HL-60/S4 treated with retinoic acid at 250 ng/mL for 4 days and 3 days (cell line): ENCODE measurements around the gene PAX3.

ENCODE experiments used
- in situ Hi-C: fragments of 300-500 bp; cut with MboI; formaldehyde crosslinking; loops from 2 replicates; pipeline ENCODE4 v1.7.0; 2022; ENCODE audit warnings: low sequenced_read_pairs

Gene PAX3

DNA sequence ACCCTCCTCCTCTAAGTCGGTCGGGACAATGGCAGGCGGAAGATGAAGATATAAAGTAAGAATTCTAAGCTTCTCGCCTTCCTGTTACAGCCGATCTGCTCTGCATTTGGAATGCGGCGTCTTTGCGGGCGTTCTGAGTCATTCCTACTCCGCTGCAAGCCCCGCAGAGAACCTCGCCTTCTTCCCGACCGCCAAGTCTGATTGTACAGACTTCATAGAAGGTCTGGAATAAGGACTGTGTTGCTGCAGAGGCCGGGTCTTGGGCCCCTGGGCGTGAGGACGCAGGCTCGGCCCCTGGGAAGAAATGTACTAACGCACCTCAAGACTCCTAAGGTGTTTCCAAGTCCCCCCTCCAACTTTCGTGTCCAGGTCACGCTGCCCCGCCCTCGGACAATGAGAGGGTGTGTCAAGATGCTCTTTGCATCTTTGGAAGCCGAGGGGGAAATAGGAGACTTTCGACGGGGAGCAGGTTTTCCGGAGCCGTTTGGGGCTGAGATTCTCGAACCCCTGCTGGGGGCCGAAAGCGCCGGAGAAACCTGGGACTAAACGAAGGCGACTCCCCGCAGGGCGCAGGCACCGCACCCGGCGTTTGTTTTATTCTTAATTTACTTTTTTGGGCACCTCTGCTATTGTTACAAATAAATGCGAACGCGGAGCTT lies 12.7 kb upstream of the PAX3 start:
- in situ Hi-C loops, result loop anchor here (10.0 kb wide), 1 partner anchor 243 kb away; no protein-coding TSS in a partner anchor

DNA sequence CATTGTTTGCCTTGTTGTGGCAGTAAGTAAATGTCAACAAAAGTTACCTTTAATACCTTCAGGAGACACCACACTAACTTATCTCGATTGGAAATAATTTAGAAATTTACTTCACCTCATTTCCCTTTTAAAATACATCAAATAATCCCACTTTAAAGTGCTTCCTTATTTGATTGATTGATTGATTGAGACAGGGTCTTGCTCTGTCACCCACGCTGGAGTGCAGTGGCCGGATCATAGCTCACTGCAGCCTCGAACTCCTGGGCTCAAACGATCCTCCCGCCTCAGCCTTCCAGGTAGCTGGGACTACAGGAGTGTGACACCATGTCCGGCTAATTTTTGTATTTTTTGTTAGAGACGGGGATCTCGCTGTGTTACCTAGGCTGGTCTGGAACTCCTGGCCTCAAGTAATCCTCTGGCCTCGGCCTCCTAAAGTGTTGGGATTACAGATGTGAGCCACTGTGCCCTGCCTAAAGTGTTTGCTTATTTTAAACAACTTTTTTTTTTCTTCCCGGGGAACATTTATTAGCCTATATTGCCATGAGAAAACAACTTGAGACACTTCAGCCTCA lies 12.0 kb upstream of the PAX3 start:
- in situ Hi-C loops, result loop anchor here (10.0 kb wide), 1 partner anchor 244 kb away; no protein-coding TSS in a partner anchor

DNA sequence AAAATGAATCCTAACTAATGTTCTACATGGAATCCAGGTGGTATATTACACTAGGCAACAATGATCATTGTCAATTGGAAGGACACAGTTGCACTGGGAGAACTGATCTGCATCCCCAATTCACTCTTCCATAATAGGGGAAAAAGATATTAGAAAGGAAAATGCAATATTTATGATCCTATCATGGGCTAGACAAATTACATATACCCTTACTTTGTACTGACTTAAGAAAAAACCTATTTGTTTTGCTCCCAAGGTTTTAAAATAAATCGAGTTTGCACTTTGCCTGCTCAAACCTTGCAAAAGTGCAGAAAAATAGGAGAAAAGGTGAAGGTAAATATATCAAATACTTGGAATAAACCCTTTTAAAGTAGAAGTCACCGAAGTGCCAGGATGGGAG lies 11.0 kb upstream of the PAX3 start:
- in situ Hi-C loops, result loop anchor here (10.0 kb wide), 1 partner anchor 245 kb away; no protein-coding TSS in a partner anchor

DNA sequence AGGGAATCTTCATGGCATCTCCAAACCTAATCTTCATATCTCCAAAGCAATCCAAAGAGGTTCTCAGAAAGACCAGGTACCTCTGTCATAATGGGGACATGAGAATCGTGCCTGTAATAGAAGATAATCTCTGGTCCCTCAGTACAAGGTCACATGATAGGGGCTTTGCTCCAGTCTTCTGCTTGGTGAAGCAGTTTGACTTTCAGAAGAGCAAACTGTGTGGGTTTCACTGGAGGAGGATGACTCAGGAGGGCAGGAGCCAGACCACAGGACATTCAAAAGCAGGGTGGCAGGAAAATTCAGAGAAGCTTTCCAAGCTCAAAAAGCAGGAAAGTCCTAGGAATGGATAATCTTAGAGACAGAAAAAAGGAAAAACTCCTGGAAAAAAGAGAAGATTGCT lies 10.6 kb upstream of the PAX3 start:
- in situ Hi-C loops, result no loop called here

DNA sequence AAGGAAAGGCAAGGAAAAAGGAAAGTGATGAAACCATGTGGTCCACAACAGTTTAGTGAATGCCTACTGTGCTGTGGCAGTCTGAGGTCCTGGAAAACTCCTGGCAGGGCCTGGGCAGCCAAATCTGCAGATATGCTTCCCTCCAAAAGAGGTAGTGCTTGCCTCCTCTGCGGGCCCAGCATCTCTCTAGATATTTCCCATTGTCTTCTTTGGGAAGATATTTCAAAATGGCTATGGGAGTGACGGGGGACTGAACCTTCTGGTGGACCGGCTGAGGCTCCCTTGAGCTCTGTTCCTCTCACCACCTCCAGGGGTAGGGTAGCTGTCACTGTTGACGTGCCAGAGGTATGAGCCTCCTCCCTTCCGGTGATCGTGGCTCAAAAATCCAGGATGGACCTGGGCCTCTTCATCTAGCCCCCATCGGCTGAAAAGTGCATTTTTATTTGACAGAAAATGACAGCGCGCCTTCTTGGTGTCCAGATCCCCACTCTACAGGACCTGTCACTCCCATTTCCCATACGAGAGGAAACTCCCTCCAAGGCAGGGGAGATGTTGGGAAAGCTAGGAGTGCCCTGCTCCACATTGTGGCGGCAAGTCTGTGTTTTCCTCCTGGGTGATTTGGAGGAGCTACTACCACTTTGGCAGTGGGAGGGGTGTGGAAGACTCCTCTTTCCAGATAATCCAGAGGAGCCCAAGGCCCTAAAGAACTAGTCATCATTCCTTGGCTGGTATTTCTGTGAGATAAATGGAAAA lies 9.4 kb upstream of the PAX3 start:
- in situ Hi-C loops, result no loop called here

DNA sequence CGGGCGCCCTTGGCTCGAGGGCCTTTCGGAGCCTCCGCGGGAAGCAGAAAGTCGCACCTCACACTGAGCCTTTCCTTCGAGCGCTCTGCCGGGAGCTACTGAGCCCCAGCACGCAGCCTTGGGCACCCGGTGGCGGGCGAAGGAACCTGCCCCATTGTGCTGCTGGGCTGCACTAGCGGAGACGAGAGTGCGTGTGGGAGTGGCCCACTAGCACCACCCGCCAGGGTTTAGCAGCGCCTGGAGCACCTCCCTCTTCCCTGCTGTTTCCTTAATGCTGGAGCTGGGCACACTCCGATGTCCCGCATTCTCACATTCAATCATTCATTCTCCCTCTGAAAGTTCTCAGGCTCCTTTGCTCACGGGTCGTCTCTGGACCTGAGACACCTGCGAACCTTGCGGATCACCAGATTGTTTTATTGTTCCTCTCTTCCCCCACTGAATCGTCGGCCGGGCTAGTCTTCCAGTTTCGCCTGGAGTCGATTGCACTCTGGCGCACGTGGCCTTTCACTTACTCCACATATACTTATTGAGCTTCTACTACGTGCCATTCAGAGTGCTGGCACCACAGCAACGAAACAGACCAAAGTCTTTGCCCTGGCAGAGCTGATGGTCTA lies 8.5 kb upstream of the PAX3 start:
- in situ Hi-C loops, result no loop called here

DNA sequence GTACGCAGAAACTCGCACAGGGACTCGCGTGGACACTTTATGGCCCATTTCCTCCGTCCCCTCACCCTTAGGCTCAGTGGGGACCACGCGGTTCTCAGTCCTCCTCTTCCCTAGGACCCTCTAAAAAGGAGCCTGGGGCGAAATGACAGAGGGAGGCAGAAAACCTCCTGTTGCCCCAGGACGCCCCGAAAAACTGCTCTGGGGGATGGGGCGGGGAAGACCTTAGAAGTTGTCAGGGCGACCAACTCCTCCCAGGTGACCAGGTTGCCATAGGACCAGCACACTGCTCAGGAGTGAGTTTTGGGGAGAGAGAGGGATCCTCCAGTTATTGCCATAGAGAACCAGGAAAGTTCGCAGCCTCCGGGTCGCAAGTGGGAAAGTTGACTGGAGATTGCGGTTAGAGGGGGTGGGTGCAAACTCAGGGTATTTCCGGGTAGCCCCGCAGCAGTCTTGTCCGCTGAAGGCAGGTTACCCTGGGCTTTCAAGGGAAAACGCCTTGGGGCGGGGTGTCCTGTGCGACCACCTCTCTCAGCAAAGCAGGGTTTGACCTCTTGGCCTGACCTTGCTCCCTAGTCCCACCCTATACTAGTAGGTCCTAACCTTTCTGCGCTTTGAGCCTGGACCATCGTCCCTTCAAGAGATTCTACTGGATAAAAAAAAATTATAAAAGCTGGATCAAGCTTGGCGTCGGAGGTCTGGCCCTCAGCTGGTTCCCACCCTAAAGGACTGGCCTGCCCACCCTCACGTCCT lies 7.8 kb upstream of the PAX3 start:
- in situ Hi-C loops, result no loop called here

DNA sequence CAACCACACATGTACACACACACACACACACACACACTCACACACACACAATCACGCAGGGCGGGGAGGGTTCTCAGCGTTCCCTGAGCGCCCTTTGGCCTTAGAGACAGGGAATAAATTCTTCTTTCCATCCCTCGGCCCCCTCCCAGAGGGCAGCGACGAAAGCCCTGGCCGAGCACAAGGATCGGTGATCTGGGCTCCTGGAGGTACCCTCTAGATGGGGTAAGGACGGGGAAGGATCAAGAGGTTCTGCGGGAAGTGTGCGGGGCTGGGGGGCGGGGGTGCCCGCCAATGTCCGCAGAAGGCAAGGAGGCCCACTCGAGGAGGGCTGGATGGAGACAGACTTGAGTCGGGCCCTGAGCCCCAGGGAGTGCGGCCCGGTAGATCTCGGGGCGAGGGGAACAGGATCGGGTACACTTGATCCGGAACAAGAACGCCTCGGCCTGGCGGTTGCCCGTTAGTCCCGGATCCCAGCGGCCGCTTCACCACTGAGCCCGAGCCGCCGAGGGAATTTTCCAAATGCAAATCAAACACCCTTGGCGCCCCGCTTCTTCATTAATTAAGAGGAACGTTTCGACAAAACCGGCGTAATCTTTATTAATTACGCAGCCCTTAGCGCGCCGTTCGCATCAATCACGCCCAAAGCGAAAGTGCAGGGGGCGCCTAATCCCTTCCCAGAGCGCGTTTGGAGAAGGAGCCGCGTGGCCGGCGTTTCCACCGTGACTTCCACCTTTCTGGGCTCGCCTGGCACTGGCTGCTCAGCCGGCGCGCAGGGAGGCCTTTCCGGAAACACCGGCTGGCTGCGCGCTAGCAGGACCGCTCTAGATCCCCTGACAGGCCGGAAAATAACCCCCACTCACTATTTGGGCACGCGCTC lies 7.0 kb upstream of the PAX3 start:
- in situ Hi-C loops, result no loop called here

DNA sequence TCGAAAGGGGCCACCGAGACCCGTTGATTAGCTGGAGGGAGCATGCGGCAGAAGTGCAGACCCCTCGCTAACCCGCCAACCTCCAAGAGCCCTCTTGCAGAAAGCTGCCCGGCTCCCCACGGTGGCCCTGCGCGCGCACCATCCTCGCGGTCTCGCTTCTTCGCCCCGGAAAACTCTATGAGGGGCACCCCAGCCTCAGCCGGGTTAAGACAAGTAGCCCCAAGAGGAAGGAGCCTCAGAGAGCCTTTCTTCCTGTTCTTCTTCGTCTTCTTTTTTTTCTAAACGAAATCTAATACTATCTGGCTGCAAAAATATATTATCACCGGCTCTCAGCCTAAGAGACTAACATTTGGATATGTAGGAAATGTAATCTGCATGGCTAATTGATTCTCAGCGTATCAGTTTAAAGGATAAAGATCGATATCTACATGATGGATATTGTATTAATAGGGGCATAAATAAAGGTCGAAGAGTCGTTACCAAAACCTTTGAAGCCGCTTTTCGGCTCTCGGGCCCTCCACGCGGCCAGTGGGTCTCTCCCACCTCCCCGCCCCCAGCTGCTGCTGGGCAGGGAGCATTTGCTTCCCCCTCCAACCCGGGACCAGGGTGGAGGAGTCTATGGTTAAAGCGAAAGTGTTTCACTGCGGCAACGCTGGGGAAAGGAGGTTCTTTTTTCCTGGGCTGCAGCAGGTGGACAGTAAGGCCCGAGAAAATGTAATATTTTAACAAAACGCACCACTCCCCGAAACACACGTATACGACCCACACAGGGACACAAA lies 6.1 kb upstream of the PAX3 start:
- in situ Hi-C loops, result no loop called here

DNA sequence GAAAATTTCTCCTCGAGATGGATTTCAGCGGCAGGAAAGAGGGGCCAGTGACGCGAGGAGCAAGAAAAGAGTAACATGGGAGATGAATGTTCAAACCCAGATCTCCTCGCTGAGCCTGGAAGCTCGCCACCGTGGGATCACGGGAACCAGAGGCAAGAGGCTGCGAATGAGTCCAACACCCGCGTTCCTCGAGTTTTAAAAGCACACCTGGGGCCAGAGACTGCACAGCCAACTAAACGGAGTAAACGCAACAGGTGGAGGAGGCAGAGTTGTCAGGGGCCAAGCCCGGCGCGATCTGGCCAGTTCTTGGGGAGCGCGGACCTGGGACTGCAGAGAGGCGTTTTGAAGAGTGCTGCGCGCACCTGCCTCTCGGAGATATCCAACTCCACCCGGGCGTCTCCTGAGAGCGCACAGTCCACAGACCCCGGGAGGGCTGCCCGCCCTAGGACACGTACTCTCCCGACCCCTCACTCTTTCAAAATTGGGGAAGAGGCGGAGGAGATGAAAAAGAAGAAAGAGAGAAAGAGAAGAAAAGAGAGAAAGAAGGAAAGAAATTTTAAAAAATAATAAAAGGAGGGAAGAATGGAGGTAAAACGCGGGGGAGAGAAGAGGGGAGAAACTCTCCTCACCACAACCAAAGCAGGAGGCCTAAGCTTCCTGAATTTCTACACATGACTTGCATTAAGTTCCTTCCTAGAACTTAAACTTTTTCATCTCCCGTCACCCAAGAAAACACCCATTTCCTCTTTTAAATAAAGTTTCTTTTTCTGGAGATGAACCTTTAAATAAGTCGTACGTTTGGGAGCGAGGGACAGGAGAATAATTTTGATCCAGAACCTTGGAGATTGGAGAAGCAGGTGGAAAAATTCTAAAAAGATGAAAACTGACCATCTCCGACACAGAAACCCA lies 5.3 kb upstream of the PAX3 start:
- in situ Hi-C loops, result no loop called here

DNA sequence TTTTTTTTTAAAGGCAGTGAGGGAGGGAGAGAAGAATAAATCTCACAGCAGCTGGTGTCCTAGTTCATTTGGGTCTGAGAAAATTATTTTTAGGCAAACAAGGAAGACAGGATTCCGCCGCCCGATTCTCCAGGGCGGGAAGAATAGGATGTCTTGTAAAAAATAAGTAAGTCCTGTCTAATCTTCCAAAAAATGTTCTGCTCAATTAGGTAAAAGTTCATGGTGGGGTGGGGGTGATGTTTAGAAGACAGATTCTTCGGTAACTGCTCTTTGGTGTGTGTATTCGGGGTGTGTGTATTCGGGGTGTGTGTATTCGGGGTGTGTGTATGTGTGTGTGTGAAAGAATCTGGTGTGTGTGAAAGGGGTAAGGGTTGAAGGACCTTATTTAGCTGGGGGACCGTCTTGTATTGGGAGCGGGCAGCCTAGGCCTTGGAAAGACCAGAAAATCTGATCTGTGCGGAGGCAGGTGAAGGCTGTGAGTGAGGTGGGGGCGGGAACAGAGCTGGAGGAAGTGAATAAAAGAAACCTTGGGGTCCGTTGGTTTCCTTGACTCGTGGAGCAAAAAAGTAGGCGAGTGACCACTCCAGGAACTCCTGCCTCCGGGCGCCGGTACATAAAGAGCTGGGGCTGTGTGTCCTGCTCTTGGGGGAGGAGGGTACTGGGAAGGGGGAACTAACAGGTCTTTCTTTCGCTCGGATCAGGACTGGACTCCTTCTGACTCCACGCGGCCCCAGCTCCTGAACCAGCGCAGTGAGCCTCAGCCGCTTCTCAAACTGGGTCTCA lies 4.4 kb upstream of the PAX3 start:
- in situ Hi-C loops, result no loop called here

DNA sequence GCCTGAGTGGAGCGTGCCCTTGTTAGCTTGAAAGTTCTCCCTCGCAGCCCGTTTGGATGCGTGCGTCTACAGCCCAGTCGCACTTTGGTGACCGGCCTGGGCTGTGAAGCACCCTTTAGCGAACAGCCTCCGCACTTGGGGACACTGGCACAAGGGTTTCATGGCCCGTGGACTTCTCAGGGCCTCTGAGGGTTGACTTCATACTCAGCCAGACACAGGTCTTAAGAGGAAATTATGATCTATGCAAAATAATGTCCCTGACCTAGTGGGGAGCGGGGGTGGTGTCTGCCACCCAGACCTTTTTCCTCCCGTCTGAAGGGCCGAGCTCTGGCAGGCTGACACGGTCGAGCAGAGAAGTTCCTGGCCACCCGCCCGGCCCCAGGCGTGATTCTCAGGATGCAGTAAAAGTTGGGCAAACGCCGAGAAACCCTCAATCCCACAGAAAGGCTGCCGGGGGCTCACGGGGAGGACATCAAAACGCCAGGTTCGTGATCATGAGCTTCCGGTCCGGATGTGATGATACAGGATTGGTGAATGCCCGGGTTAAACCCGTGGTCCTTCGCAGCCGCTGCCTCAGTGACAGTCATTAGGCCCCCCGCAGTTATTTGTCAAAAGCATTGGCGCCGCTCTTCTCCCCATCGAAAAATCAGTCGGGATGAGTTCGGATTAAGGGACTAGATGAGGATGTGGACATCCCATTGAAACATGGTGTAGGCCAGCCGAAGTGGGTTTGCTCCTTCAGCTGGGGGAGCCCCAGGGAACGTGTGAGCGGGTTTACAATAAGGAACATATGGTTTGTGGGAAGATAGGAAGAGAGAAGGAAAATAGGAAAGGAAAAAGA lies 3.6 kb upstream of the PAX3 start:
- in situ Hi-C loops, result no loop called here

DNA sequence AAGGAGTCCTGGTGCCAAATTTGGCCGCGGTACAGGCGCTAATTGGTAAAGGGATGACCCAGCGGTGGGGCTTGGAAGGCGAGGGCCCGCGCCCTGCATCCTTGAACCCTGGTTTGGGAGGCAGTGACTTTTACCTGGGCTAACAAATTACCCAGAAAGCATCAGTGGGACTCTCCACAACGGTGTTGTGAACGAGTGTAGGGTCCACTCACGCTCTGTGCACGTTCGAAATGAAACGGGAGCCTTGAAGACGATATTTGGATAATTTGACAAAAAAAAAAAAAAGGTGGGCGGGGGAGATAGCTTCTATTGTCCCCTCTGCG lies 3.0 kb upstream of the PAX3 start:
- in situ Hi-C loops, result no loop called here

DNA sequence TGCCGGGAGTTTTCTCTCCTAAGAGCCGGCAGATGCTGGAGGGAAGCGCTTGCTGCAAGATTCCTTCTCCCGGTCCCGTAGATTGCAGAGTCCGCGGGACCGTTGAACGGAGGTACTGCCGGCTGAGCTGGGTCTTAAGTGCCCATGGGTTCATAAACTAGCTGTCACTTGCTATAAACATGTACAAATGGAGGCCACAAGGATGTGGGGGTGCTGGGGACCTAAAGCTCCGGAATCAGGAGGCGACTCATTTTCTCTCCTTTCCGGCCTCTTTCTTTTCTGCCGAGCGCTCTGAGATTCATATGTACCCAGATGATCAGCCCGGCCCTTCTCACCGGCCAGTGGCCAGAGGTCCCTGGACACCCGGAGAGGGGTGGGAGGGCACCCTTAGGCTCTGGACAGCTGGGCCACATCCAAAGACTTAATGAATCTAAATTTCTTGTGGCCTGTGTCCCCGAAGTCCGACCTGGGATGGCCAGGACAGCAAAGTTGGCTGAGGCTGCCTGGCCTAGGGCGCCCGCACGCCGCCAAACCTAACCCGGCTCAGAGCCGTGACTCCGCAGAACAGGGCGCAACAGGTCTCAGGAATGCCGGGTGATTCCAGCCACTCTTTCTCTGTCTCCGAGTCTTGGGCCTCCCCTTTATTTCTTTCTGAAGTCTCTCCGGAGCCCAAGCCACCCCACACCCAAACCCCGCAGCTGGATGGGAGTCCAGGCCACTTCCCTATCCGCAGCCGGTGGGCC lies 2.4 kb upstream of the PAX3 start:
- in situ Hi-C loops, result no loop called here

DNA sequence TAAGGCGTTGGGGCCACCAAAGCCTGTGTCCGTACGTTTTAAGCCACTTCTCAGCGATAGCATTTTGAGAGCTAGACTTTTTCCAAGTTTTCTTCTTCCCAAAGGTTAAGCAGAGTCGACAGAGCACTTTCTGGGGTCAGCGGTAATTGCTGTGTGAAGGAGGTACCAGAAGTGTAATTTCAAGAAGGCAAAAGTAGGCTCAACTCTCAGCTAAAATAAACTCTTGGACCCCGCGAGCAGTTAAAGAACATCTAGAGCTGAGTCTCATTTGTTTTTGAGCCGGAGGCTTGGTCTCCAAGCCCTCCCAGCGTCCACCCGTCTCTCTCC lies 1.9 kb upstream of the PAX3 start:
- in situ Hi-C loops, result no loop called here
